ENCODE data around the gene MYG1. TPM values are rescaled to one million over a fixed set of nuclear protein-coding genes. Genes with fewer than 3 reads are reported as not detected.

Gene MYG1
- total RNA-seq, result 69.1 and 89.9 TPM in 2 replicates

GRCh38 chr12:53299454-53300180 is at the start of gene MYG1:
Gene MYG1, plus strand, starts transcription at chr12:53299695. Its CDS starts 43 bp downstream, at chr12:53299738.

GRCh38 chr12:53267999-53268629 is 31.4 kb upstream of the MYG1 start, which contains the start of gene ESPL1:
Gene ESPL1, plus strand, starts transcription at chr12:53268299. Its CDS starts 468 bp downstream, at chr12:53268767.

GRCh38 chr12:53295070-53295890 is 4.2 kb upstream of the MYG1 start, which contains the start of gene PFDN5:
Gene PFDN5, plus strand, starts transcription at chr12:53295542. Its CDS starts 26 bp downstream, at chr12:53295568.

GRCh38 chr12:53336181-53336681 is 36.7 kb downstream of the MYG1 start, which contains the start of gene SP7:
Gene SP7, minus strand, starts transcription at chr12:53336354. Its CDS starts 708 bp downstream, at chr12:53335646.

Other genes starting within 250 kb of the MYG1 start
- gene TNS2, start 249.6 kb upstream of the MYG1 start, total RNA-seq, result 44.6 and 127 TPM in 2 replicates
- 9.3 and 25.7 TPM in 2 replicates for gene SPRYD3, start 220.3 kb upstream of the MYG1 start, total RNA-seq
- 162 and 1,029 TPM in 2 replicates for gene IGFBP6, start 202.0 kb upstream of the MYG1 start, total RNA-seq
- 0.48 TPM in 1 of 2 replicates, not detected in the other for gene SOAT2, start 196.2 kb upstream of the MYG1 start, total RNA-seq
- 7.4 and 9.4 TPM in 2 replicates for gene ZNF740, start 119.0 kb upstream of the MYG1 start, total RNA-seq
- gene CSAD, start 118.8 kb upstream of the MYG1 start, total RNA-seq, result 1.2 and 7.5 TPM in 2 replicates
- gene ITGB7, start 92.4 kb upstream of the MYG1 start, total RNA-seq, result not detected in 2 replicates
- gene RARG, start 67.5 kb upstream of the MYG1 start, total RNA-seq, result 27.5 and 37.2 TPM in 2 replicates
- gene ESPL1, start 31.4 kb upstream of the MYG1 start, total RNA-seq, result 3.0 and 7.4 TPM in 2 replicates
- gene PFDN5, start 4.2 kb upstream of the MYG1 start, total RNA-seq, result 447 and 505 TPM in 2 replicates
- gene AAAS, start 21.9 kb downstream of the MYG1 start, total RNA-seq, result 54.5 and 63.0 TPM in 2 replicates
- under 0.01 TPM in 1 of 2 replicates, not detected in the other for gene SP7, start 36.7 kb downstream of the MYG1 start, total RNA-seq
- gene SP1, start 80.5 kb downstream of the MYG1 start, total RNA-seq, result 37.4 and 57.1 TPM in 2 replicates
- not detected in 2 replicates for gene AMHR2, start 124.2 kb downstream of the MYG1 start, total RNA-seq
- gene PRR13, start 142.0 kb downstream of the MYG1 start, total RNA-seq, result 75.0 and 88.2 TPM in 2 replicates
- gene PCBP2, start 152.4 kb downstream of the MYG1 start, total RNA-seq, result 198 and 538 TPM in 2 replicates
- gene MAP3K12, start 199.8 kb downstream of the MYG1 start, total RNA-seq, result 15.9 and 55.6 TPM in 2 replicates
- gene TARBP2, start 201.6 kb downstream of the MYG1 start, total RNA-seq, result 35.2 and 39.8 TPM in 2 replicates
- gene NPFF, start 207.8 kb downstream of the MYG1 start, total RNA-seq, result 1.7 TPM in 1 of 2 replicates, not detected in the other

Measured in epithelial cell of alveolus of lung (primary cell).